CD14-positive monocyte (primary cell): ENCODE data around the gene ABCB8. TPM values are rescaled to one million over a fixed set of nuclear protein-coding genes. Genes with fewer than 3 reads are reported as not detected.
A peak's percentile ranks its signal among the peaks of the same experiment; 100 is the strongest.

Experiments used
- DNase-seq, 3 donors: peaks; one replicate each; pipeline ENCODE4 v3.0.0-alpha.2; 2011 to 2022
- H2AFZ ChIP-seq: 2 replicates; pipeline ENCODE4 v1.6.0; 2012; ENCODE audit warnings: mild to moderate bottlenecking, low read depth, low read length, inconsistent platforms; ENCODE audit not compliant: insufficient read depth, poor library complexity, severe bottlenecking
- H3K27ac ChIP-seq, 2 donors: 1 replicate in 1 of 2; 2 replicates in 1 of 2; pipeline ENCODE4 v1.5.1; 2012 to 2013; ENCODE audit warnings: low read length in 2 of 2, control low read depth in 1 of 2, inconsistent platforms in 1 of 2, low read depth in 1 of 2, mild to moderate bottlenecking in 1 of 2
- H3K27me3 ChIP-seq, 2 donors: one replicate each; pipeline versions ENCODE4 v1.6.0 to v1.6.1; 2011 to 2013; ENCODE audit warnings: low read length in 2 of 2; ENCODE audit not compliant: control insufficient read depth in 2 of 2, insufficient read depth in 2 of 2
- H3K36me3 ChIP-seq, 2 donors: replicated peaks in 1 of 2; 1 replicate in 1 of 2; 2 replicates in 1 of 2; pipeline versions ENCODE4 v1.5.1 to v1.6.1; 2012 to 2013; ENCODE audit warnings: low read length in 2 of 2, control low read depth in 1 of 2, inconsistent platforms in 1 of 2, mild to moderate bottlenecking in 1 of 2; ENCODE audit not compliant: insufficient read depth in 2 of 2, control insufficient read depth in 1 of 2
- H3K4me1 ChIP-seq, 2 donors: 1 replicate in 1 of 2; 2 replicates in 1 of 2; pipeline versions ENCODE4 v1.5.1 to v1.6.1; 2012 to 2013; ENCODE audit warnings: low read length in 2 of 2, control low read depth in 1 of 2, inconsistent platforms in 1 of 2, mild to moderate bottlenecking in 1 of 2, moderate library complexity in 1 of 2; ENCODE audit not compliant: insufficient read depth in 2 of 2, control insufficient read depth in 1 of 2
- H3K4me2 ChIP-seq: replicated peaks from 2 replicates; pipeline ENCODE3; 2012; ENCODE audit warnings: low read length, moderate library complexity, mild to moderate bottlenecking; ENCODE audit not compliant: poor library complexity, severe bottlenecking; ENCODE audit errors: extremely low read depth
- H3K4me3 ChIP-seq, 3 experiments: fragments of 200-600 bp in 1 of 3; sonication (generic) in 1 of 3; replicated peaks in 1 of 3; 1 replicate in 2 of 3; 2 replicates in 1 of 3; pipeline ENCODE4 v1.5.1; 2011 to 2013; ENCODE audit warnings: low read length in 3 of 3, mild to moderate bottlenecking in 3 of 3, control low read depth in 2 of 3, low read depth in 2 of 3, inconsistent platforms in 1 of 3, moderate library complexity in 1 of 3
- H3K79me2 ChIP-seq: 2 replicates; pipeline ENCODE4 v1.6.0; 2012; ENCODE audit warnings: mild to moderate bottlenecking, control low read depth, inconsistent platforms, low read length, moderate library complexity; ENCODE audit not compliant: insufficient read depth
- H3K9ac ChIP-seq: 2 replicates; pipeline ENCODE4 v1.6.0; 2017; ENCODE audit warnings: low read length, mild to moderate bottlenecking; ENCODE audit not compliant: insufficient read depth, poor library complexity, severe bottlenecking
- H3K9me3 ChIP-seq, 2 donors: replicated peaks in 1 of 2; 1 replicate in 1 of 2; 2 replicates in 1 of 2; pipeline versions ENCODE4 v1.5.1 to v1.6.1; 2012 to 2013; ENCODE audit warnings: low read length in 2 of 2, control low read depth in 1 of 2; ENCODE audit not compliant: control insufficient read depth in 1 of 2, insufficient read depth in 1 of 2
- H4K20me1 ChIP-seq: 2 replicates; pipeline ENCODE4 v1.6.0; 2012; ENCODE audit warnings: mild to moderate bottlenecking, low read length, control low read depth, moderate library complexity; ENCODE audit not compliant: insufficient read depth
- H3K27ac Mint-ChIP-seq, 7 donors: one replicate each; pipeline ENCODE4 v1.8.0; 2020; ENCODE audit warnings: mild to moderate bottlenecking in 7 of 7, mixed read lengths in 7 of 7, moderate library complexity in 6 of 7, inconsistent platforms in 2 of 7
- H3K27me3 Mint-ChIP-seq, 3 donors: one replicate each; pipeline ENCODE4 v1.8.0; 2021 to 2022; ENCODE audit warnings: low read depth in 3 of 3, mild to moderate bottlenecking in 3 of 3, mixed read lengths in 3 of 3, moderate library complexity in 3 of 3, inconsistent platforms in 1 of 3
- H3K36me3 Mint-ChIP-seq, 2 donors: one replicate each; pipeline ENCODE4 v1.8.0; 2020; ENCODE audit warnings: mixed read lengths in 2 of 2, inconsistent platforms in 1 of 2, mild to moderate bottlenecking in 1 of 2
- H3K4me1 Mint-ChIP-seq: one replicate; pipeline ENCODE4 v1.8.0; 2020; ENCODE audit warnings: mild to moderate bottlenecking, mixed read lengths
- H3K4me3 Mint-ChIP-seq, 2 donors: one replicate each; pipeline ENCODE4 v1.8.0; 2020; ENCODE audit warnings: mild to moderate bottlenecking in 2 of 2, mixed read lengths in 2 of 2, moderate library complexity in 1 of 2
- H3K9me3 Mint-ChIP-seq, 7 donors: one replicate each; pipeline ENCODE4 v1.8.0; 2020 to 2022; ENCODE audit warnings: mixed read lengths in 7 of 7, mild to moderate bottlenecking in 6 of 7, moderate library complexity in 6 of 7, inconsistent platforms in 2 of 7
- WGBS: methylation state at CpG from one replicate; pipeline ENCODE4 v1.1.5; 2013; ENCODE audit warnings: missing lambda C conversion rate; ENCODE audit not compliant: insufficient coverage; 5-methylcytosine and 5-hydroxymethylcytosine counted together
- intact Hi-C, 2 donors: fragments of 100-400 bp; cut with micrococcal nuclease; formaldehyde crosslinking; loops; one replicate each; pipeline versions ENCODE4 v1.15.0 to v1.15.1; 2023
- polyA plus RNA-seq, 3 donors: library from polyadenylated mRNA; depleted of rRNA in 1 of 3; unstranded in 2 of 3; stranded (reverse) in 1 of 3; fragments of 300-500 nt in 2 of 3; fragments of >200 nt in 1 of 3; fragmentation: Illumina TruSeq in 2 of 3; gene quantifications; 1 replicate in 2 of 3; 2 replicates in 1 of 3; pipeline ENCODE4 v1.2.3, GENCODE V29; 2012 to 2021
- TF ChIP-seq, protein P1 (sequence below): fragments of 200-600 bp; IDR thresholded peaks from one replicate; pipeline ENCODE4 v1.8.0; 2022; ENCODE audit warnings: antibody characterized with exemption, mild to moderate bottlenecking

The ABCB8 gene
- polyA plus RNA-seq, 3 donors = 9.3 to 19.9 (median 9.5) TPM

DNA sequence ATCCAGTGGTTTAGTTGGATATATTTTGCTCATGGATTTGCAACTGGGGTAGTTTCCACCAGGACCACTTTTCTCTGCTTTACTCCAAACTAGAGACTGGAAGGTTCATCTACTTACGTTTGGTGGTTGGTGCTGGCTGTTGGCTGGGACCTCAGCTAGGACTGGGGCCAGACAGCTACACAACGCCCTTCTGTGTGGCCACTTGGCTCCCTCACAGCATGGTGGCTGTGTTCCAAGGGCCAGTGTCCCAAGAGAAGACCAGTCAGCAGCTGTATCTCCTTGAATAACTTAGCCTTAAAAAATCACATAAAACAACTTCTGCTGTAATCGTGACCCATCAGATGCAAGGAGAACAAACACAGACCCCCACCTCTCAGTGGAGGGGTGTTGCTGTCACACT, 45.9 kb upstream of the ABCB8 start:
- H3K4me2 ChIP-seq = no peak overlapping the region
- H3K9ac ChIP-seq = no peak overlapping the region
- peaks cover 60 to 81% (median 61%) of the 10 kb centered on the region in 3 donors for H3K27me3 Mint-ChIP-seq
- H3K79me2 ChIP-seq = no peaks in the 10 kb centered on the region
- peaks cover 32 to 71% of the 10 kb centered on the region in 2 donors for H3K27me3 ChIP-seq
- H2AFZ ChIP-seq = no peak overlapping the region
- no peaks in the 10 kb centered on the region for H3K4me1 ChIP-seq
- H3K27ac Mint-ChIP-seq = no peak overlapping the region
- no peaks in the 10 kb centered on the region for H4K20me1 ChIP-seq
- peaks cover 0 to 15% of the 10 kb centered on the region in 2 donors for H3K9me3 ChIP-seq
- H3K4me3 Mint-ChIP-seq = peak overlapping the region in 1 of 2 donors; percentile 47
- WGBS = 43% methylated on average over 1 of the region's 3 CpGs
- TF ChIP-seq, protein P1, sequence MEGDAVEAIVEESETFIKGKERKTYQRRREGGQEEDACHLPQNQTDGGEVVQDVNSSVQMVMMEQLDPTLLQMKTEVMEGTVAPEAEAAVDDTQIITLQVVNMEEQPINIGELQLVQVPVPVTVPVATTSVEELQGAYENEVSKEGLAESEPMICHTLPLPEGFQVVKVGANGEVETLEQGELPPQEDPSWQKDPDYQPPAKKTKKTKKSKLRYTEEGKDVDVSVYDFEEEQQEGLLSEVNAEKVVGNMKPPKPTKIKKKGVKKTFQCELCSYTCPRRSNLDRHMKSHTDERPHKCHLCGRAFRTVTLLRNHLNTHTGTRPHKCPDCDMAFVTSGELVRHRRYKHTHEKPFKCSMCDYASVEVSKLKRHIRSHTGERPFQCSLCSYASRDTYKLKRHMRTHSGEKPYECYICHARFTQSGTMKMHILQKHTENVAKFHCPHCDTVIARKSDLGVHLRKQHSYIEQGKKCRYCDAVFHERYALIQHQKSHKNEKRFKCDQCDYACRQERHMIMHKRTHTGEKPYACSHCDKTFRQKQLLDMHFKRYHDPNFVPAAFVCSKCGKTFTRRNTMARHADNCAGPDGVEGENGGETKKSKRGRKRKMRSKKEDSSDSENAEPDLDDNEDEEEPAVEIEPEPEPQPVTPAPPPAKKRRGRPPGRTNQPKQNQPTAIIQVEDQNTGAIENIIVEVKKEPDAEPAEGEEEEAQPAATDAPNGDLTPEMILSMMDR = no peak
- no peak overlapping the region for H3K4me3 ChIP-seq
- no peak for DNase-seq
- no peak overlapping the region for H3K27ac ChIP-seq
- intact Hi-C loops = loop anchor here in 1 of 2 donors (10.0 kb wide), 1 partner anchor 198 kb away; no protein-coding TSS in a partner anchor
- H3K4me1 Mint-ChIP-seq = peaks cover 12% of the 10 kb centered on the region
- H3K36me3 Mint-ChIP-seq = peaks cover 0 to under 1% of the 10 kb centered on the region in 2 donors
- H3K36me3 ChIP-seq = no peaks in the 10 kb centered on the region
- H3K9me3 Mint-ChIP-seq = peaks cover 0 to 12% (median 4%) of the 10 kb centered on the region in 7 donors

DNA sequence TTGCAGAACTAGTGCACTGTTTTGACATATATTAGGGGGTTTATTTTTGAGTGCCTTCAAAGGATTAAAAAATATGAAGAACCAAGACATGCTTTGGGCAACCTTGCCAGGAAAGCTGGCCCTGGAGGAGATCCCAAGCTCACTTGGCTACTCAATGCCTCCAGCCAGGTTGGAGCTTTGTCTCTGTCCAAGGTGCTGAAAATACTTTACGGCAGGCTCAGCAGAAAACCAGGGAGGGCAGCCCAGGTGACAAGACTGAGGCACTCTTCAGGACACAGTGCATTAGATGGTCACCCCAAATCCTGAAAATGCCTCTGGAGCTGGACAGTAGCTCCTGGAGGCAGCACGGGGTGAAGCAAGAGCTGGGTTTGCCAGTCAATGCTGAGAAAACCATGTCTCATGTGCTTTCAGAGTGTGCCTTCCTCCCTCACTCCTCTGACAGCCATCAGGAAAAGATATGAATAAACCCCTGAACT, 44.3 kb upstream of the ABCB8 start:
- Histone ChIP-seq H3K27me3 (peaks cover 28 to 74% of the 10 kb centered on the region in 2 donors), H3K36me3 (no peaks in the 10 kb centered on the region), H3K4me2 (no peak overlapping the region), H3K4me1 (peaks cover 10 to 12% of the 10 kb centered on the region in 2 donors), H4K20me1 (no peaks in the 10 kb centered on the region), H3K79me2 (no peaks in the 10 kb centered on the region), H3K9ac (no peak overlapping the region), H2AFZ (no peak overlapping the region), H3K27ac (no peak overlapping the region), H3K4me3 (no peak overlapping the region), H3K9me3 (peaks cover 0 to 15% of the 10 kb centered on the region in 2 donors)
- Mint-ChIP-seq H3K27ac (no peak overlapping the region), H3K9me3 (peaks cover 0 to 9% (median 2%) of the 10 kb centered on the region in 7 donors), H3K36me3 (no peaks in the 10 kb centered on the region), H3K27me3 (peaks cover 61 to 86% (median 63%) of the 10 kb centered on the region in 3 donors), H3K4me1 (peaks cover 15% of the 10 kb centered on the region), H3K4me3 (no peak overlapping the region)
- no peak for DNase-seq
- TF ChIP-seq, protein P1 = no peak
- intact Hi-C loops = loop anchor here in 1 of 2 donors (10.0 kb wide), 1 partner anchor 199 kb away; no protein-coding TSS in a partner anchor
- WGBS = 4% methylated on average over 2 of the region's 2 CpGs
